Testis (tissue), 3 donors: Measurements from ENCODE around the gene HLA-DPA1. TPM values are rescaled to one million over a fixed set of nuclear protein-coding genes. Genes with fewer than 3 reads are reported as not detected.

ENCODE experiments used
- DNase-seq: peaks from one replicate; pipeline ENCODE4 v3.0.0-alpha.2; 2019
- H3K27ac ChIP-seq, 2 donors: fragments of 200-600 bp; sonication (generic); one replicate each; pipeline ENCODE4 v1.5.1; 2019
- H3K27me3 ChIP-seq: fragments of 200-600 bp; sonication (generic); one replicate; pipeline ENCODE4 v1.5.1; 2019
- H3K36me3 ChIP-seq: fragments of 200-600 bp; sonication (generic); one replicate; pipeline ENCODE4 v1.5.1; 2017; ENCODE audit warnings: low read depth; ENCODE audit errors: missing control alignments
- H3K4me1 ChIP-seq: fragments of 200-600 bp; sonication (generic); one replicate; pipeline ENCODE4 v1.5.1; 2019
- H3K4me3 ChIP-seq, 2 donors: fragments of 200-600 bp; sonication (generic); one replicate each; pipeline ENCODE4 v1.5.1; 2017 to 2019
- H3K9me3 ChIP-seq: fragments of 200-600 bp; sonication (generic); one replicate; pipeline ENCODE4 v1.5.1; 2017
- POLR2A ChIP-seq: fragments of 450-650 bp; IDR thresholded peaks from one replicate; pipeline ENCODE4 v1.6.1; 2017; ENCODE audit warnings: antibody characterized with exemption, mild to moderate bottlenecking, moderate library complexity
- WGBS, 2 donors: methylation state at CpG; one replicate each; pipeline ENCODE4 v1.1.5; 2018; 5-methylcytosine and 5-hydroxymethylcytosine counted together
- intact Hi-C: fragments of 100-400 bp; cut with DNase I; formaldehyde crosslinking; loops from one replicate; pipeline ENCODE4 v1.15.1; 2023; ENCODE audit warnings: low total_unique reads
- polyA plus RNA-seq: library from polyadenylated mRNA; stranded (reverse); fragments of 350-450 nt; fragmentation: Illumina TruSeq; extraction: RNeasy Lipid Tissue Mini Kit (QIAGEN cat#74804); gene quantifications from one replicate; pipeline ENCODE4 v1.2.3, GENCODE V29; 2014; ENCODE audit warnings: low read depth, low replicate concordance; ENCODE audit not compliant: insufficient read depth
- total RNA-seq, 2 donors: library from RNA; depleted of rRNA; stranded (reverse); fragments of >200 nt; gene quantifications; one replicate each; pipeline ENCODE4 v1.2.3, GENCODE V29; 2016
- TF ChIP-seq, protein P1 (sequence below), 3 experiments: fragments of 450-650 bp in 2 of 3; fragments of 200-600 bp in 1 of 3; sonication (generic) in 1 of 3; IDR thresholded peaks; one replicate each; pipeline ENCODE4 v1.5.1; 2016 to 2019; ENCODE audit warnings: antibody characterized with exemption in 3 of 3, mild to moderate bottlenecking in 2 of 3, moderate library complexity in 1 of 3

Gene HLA-DPA1
- total and polyA plus RNA-seq, 3 donors from 2014 or later: 26.5 to 143 (median 48.9) TPM

DNA sequence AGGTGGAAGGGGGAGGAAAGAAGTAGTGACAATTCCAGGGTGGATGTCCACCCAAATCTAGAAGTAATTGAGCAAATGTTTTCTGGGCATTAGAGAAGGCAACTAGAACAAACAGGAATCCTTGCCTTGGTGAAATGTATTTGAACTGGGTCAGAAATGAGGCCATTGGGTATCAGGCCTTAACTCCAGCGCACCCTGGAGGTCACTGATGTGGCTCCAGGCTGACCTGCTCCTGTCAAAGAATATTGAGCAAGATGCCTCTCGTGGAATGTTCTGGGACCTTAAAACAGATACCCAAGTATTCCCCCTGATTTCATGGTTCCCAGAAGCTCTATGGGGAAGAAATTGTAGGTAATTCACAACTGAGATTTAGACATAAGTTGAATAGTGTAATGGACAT is 9.3 kb upstream of the HLA-DPA1 start:
- Histone ChIP-seq H3K36me3 (no peaks in the 10 kb centered on the region), H3K27ac (no peak overlapping the region), H3K9me3 (no peaks in the 10 kb centered on the region), H3K27me3 (no peaks in the 10 kb centered on the region), H3K4me1 (no peaks in the 10 kb centered on the region), H3K4me3 (no peak overlapping the region)
- WGBS, 2 donors: 59 to 85% methylated on average over 2 of the region's 2 CpGs
- no peak for TF ChIP-seq POLR2A
- TF ChIP-seq, protein P1, sequence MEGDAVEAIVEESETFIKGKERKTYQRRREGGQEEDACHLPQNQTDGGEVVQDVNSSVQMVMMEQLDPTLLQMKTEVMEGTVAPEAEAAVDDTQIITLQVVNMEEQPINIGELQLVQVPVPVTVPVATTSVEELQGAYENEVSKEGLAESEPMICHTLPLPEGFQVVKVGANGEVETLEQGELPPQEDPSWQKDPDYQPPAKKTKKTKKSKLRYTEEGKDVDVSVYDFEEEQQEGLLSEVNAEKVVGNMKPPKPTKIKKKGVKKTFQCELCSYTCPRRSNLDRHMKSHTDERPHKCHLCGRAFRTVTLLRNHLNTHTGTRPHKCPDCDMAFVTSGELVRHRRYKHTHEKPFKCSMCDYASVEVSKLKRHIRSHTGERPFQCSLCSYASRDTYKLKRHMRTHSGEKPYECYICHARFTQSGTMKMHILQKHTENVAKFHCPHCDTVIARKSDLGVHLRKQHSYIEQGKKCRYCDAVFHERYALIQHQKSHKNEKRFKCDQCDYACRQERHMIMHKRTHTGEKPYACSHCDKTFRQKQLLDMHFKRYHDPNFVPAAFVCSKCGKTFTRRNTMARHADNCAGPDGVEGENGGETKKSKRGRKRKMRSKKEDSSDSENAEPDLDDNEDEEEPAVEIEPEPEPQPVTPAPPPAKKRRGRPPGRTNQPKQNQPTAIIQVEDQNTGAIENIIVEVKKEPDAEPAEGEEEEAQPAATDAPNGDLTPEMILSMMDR (IDR thresholded peaks at IDR 0.05): peak in 1 of 3 experiments; percentile 45
- peak; percentile 38 for DNase-seq
- intact Hi-C loops: no loop called here

DNA sequence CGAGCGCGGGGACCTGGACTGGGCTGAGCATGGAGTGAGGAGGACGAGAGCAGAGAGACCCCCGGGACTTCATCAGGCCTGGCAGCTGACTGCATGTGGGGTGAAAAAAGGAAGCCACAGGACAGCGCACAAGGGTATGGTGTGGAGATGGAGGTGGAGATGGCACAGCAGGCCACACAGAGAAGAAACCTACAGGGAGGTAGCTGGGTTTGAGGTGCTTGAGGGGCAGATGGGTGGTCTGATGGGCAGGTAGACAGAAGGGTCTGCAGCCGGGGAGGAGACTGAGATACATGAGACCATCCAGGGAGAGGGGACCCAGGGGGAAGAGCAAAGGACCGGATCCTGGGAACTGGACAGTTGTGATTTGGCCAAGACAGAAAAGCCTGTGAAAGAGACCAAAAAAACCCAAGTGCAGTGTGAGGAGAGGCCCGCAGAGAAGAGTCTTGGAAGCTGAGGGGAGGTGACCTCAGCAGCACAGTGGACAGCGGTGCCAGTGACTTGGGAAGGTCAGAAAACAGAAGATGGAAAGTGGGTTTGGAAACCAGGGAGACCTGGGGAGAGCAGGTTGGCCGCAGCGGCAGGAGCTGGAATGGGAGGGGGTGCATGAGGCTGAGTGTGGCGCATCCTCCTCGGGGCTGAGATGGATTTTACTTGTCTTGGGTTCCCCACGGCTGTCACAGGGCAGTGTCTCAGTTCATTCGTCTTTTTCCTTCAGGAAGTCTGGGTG is 7.8 kb upstream of the HLA-DPA1 start:
- intact Hi-C loops: no loop called here
- no peaks in the 10 kb centered on the region for H3K36me3 ChIP-seq
- no peak for DNase-seq

DNA sequence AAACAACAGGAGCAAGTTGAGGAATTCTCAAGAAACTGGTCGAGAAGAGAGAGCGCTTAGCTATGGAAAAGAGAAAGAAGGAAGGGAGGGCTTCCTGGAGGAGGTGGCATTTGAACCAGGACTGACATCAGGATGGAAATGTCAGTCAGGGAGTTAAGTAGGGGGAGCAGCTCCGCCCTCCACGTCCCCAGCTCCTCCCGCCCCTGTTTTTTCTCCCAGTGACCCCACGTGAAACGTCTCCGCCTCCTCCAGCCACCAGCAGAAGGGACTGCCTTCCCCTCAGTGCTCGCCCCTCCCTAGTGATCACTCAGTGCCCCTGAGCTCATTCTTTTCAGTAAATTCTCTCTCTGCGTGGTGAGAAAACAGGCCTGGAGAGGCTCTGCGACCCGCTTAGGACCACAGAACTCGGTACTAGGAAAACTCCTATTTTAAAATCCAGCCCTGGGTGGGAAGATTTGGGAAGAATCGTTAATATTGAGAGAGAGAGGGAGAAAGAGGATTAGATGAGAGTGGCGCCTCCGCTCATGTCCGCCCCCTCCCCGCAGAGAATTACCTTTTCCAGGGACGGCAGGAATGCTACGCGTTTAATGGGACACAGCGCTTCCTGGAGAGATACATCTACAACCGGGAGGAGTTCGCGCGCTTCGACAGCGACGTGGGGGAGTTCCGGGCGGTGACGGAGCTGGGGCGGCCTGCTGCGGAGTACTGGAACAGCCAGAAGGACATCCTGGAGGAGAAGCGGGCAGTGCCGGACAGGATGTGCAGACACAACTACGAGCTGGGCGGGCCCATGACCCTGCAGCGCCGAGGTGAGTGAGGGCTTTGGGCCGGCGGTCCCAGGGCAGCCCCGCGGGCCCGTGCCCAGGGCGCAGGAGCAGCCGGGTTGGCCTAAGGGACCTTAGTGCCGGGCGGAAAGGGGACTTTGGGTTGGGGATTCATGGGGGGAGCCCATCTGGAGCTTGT is 7.0 kb upstream of the HLA-DPA1 start:
- 8 to 11% methylated on average over 37 to 48 of the region's 49 CpGs for WGBS, 2 donors
- Histone ChIP-seq H3K36me3 (no peaks in the 10 kb centered on the region), H3K27me3 (no peaks in the 10 kb centered on the region), H3K27ac (peak overlapping the region; percentile 51 to 76), H3K4me3 (peak overlapping the region; percentile 44 to 58), H3K4me1 (no peaks in the 10 kb centered on the region), H3K9me3 (no peaks in the 10 kb centered on the region)
- DNase-seq: peak; percentile 66
- TF ChIP-seq, protein P1 (IDR thresholded peaks at IDR 0.05): no peak
- no peak for TF ChIP-seq POLR2A
- intact Hi-C loops: no loop called here

More for the DNA sequence above, 7.8 kb upstream of the HLA-DPA1 start:
- Histone ChIP-seq H3K27me3 (no peaks in the 10 kb centered on the region), H3K27ac (peak overlapping the region; percentile 51 to 76), H3K4me3 (peak overlapping the region; percentile 44 to 58), H3K9me3 (no peaks in the 10 kb centered on the region), H3K4me1 (no peaks in the 10 kb centered on the region)
- TF ChIP-seq, protein P1 (IDR thresholded peaks at IDR 0.05): no peak
- no peak for TF ChIP-seq POLR2A
- WGBS, 2 donors: 52 to 62% methylated on average over 16 of the region's 16 CpGs

DNA sequence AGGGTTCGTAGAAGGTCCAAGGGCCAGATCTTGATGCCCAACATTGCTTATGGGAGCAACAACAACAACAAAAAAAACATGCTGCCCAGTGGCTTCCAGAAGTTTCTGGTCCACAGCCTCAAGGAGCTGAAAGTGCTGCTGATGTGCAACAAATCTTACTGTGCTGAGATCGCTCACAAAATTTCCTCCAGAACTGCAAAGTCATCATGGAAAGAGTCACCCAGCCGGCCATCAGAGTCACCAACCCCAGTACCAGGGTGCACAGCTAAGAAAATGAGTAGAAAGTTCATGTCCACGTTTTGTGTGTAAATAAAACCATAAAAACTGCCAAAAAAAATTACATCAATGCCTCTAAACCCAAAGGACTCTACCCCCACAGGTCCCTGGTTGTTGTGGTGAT is 6.1 kb upstream of the HLA-DPA1 start:
- DNase-seq: no peak
- H3K4me1 ChIP-seq: no peaks in the 10 kb centered on the region
- no peaks in the 10 kb centered on the region for H3K36me3 ChIP-seq
- H3K27me3 ChIP-seq: no peaks in the 10 kb centered on the region
- intact Hi-C loops: no loop called here
- TF ChIP-seq, protein P1 (IDR thresholded peaks at IDR 0.05): no peak
- no peak for TF ChIP-seq POLR2A
- no peak overlapping the region for H3K27ac ChIP-seq
- WGBS, 2 donors: 76 to 81% methylated on average over 4 of the region's 4 CpGs
- no peak overlapping the region for H3K4me3 ChIP-seq
- no peaks in the 10 kb centered on the region for H3K9me3 ChIP-seq
